ENCODE results near the gene GPR89A. TPM values are rescaled to one million over a fixed set of nuclear protein-coding genes. Genes with fewer than 3 reads are reported as not detected.
"Not testable (repeated sequence)": the region's sequence is repeated elsewhere in the genome, so short reads cannot be mapped to it uniquely, and the experiment has no call there.

Gene GPR89A
- total and polyA plus RNA-seq, 2 of the 8 experiments (the other 6 are each of a cell fraction or from before 2014, with no cell fraction given) = 26.8 to 46.6 TPM

GRCh38 chr1:145673217-145673616 lies 65.4 kb downstream of the GPR89A start:
- H3K23me2 ChIP-seq (ENCODE audit: low read depth, low read length); DNase-seq (ENCODE audit: low read depth in 1 of 2, low spot score in 2 of 2); H3K9ac ChIP-seq (replicated peaks in 1 of 4; ENCODE audit: extremely low read depth in 1 of 4, low read depth in 3 of 4, low read length in 3 of 4); H3K4me1 ChIP-seq (replicated peaks in 1 of 4; ENCODE audit: control insufficient read depth in 3 of 4, insufficient read depth in 4 of 4, low read length in 3 of 4); H3K18ac ChIP-seq (ENCODE audit: extremely low read depth, low read length); H3K4me2 ChIP-seq (ENCODE audit: insufficient read depth in 1 of 2, low read depth in 2 of 2, low read length in 2 of 2); POLR2A ChIA-PET (ENCODE audit: partially characterized antibody); H3K14ac ChIP-seq (ENCODE audit: insufficient read length); H3K36me3 ChIP-seq (ENCODE audit: control insufficient read depth in 2 of 4, insufficient read depth in 4 of 4, low read length in 3 of 4); H3K9me3 ChIP-seq (ENCODE audit: insufficient read depth in 2 of 2, low read depth in 1 of 2, low read length in 1 of 2); H3K27ac ChIP-seq (ENCODE audit: low read depth, low read length); H4K91ac ChIP-seq (replicated peaks; ENCODE audit: insufficient read length, low read length); H3K4me3 ChIP-seq (ENCODE audit: extremely low read depth in 1 of 4, insufficient read depth in 2 of 4, low read depth in 3 of 4, low read length in 4 of 4); H2BK12ac ChIP-seq (ENCODE audit: low read depth, low read length); H2BK120ac ChIP-seq (replicated peaks; ENCODE audit: low read depth, low read length); H3K56ac ChIP-seq (replicated peaks; ENCODE audit: insufficient read length, low read depth, low read length); H2BK5ac ChIP-seq (ENCODE audit: low read depth, low read length); FAIRE-seq; H3K27me3 ChIP-seq (replicated peaks in 1 of 4; ENCODE audit: control insufficient read depth in 3 of 4, extremely low read depth in 1 of 4, insufficient read depth in 3 of 4, low read length in 3 of 4); H2AFZ ChIP-seq (ENCODE audit: low read length); CTCF ChIA-PET (ENCODE audit: partially characterized antibody); H4K8ac ChIP-seq (ENCODE audit: extremely low read depth, insufficient read depth, low read length); H3K79me2 ChIP-seq (ENCODE audit: control insufficient read depth in 1 of 2, insufficient read depth in 2 of 2, low read length in 2 of 2); H2AK5ac ChIP-seq (ENCODE audit: low read depth, low read length); H3K4ac ChIP-seq (replicated peaks; ENCODE audit: insufficient read length, low read depth, low read length); H3K79me1 ChIP-seq (ENCODE audit: low read depth, low read length); H3K23ac ChIP-seq (ENCODE audit: insufficient read length); H2BK20ac ChIP-seq (ENCODE audit: low read length); H4K20me1 ChIP-seq (replicated peaks in 1 of 2; ENCODE audit: control insufficient read depth in 1 of 2, insufficient read depth in 2 of 2, low read length in 2 of 2); H4K5ac ChIP-seq (ENCODE audit: insufficient read length, low read depth, low read length); H2BK15ac ChIP-seq (ENCODE audit: low read length): not testable (repeated sequence)
- no CpG with 5 or more reads among the region's 1 CpG for WGBS, 2 experiments (ENCODE audit: extremely low coverage in 1 of 2, insufficient coverage in 1 of 2, insufficient read length in 1 of 2, insufficient replicate concordance in 2 of 2, low coverage in 1 of 2, low lambda C conversion rate in 2 of 2, missing lambda C conversion rate in 1 of 2)

GRCh38 chr1:145684858-145685257 lies 77.1 kb downstream of the GPR89A start:
- H3K23me2 ChIP-seq (ENCODE audit: low read depth, low read length); H3K9me3 ChIP-seq (ENCODE audit: insufficient read depth in 2 of 2, low read depth in 1 of 2, low read length in 1 of 2); H3K18ac ChIP-seq (ENCODE audit: extremely low read depth, low read length); H3K14ac ChIP-seq (ENCODE audit: insufficient read length); H4K91ac ChIP-seq (replicated peaks; ENCODE audit: insufficient read length, low read length); H2BK15ac ChIP-seq (ENCODE audit: low read length); H3K27ac ChIP-seq (ENCODE audit: low read depth, low read length); H3K79me2 ChIP-seq (ENCODE audit: control insufficient read depth in 1 of 2, insufficient read depth in 2 of 2, low read length in 2 of 2); H2AK5ac ChIP-seq (ENCODE audit: low read depth, low read length); H3K23ac ChIP-seq (ENCODE audit: insufficient read length); H4K5ac ChIP-seq (ENCODE audit: insufficient read length, low read depth, low read length); H3K79me1 ChIP-seq (ENCODE audit: low read depth, low read length); H3K9ac ChIP-seq (replicated peaks in 1 of 4; ENCODE audit: extremely low read depth in 1 of 4, low read depth in 3 of 4, low read length in 3 of 4); H4K8ac ChIP-seq (ENCODE audit: extremely low read depth, insufficient read depth, low read length); CTCF ChIA-PET (ENCODE audit: partially characterized antibody); H3K4me3 ChIP-seq (ENCODE audit: extremely low read depth in 1 of 4, insufficient read depth in 2 of 4, low read depth in 3 of 4, low read length in 4 of 4); H3K4me1 ChIP-seq (replicated peaks in 1 of 4; ENCODE audit: control insufficient read depth in 3 of 4, insufficient read depth in 4 of 4, low read length in 3 of 4); H2BK120ac ChIP-seq (replicated peaks; ENCODE audit: low read depth, low read length); H2BK5ac ChIP-seq (ENCODE audit: low read depth, low read length); DNase-seq (ENCODE audit: low read depth in 1 of 2, low spot score in 2 of 2); H2AFZ ChIP-seq (ENCODE audit: low read length); H4K20me1 ChIP-seq (replicated peaks in 1 of 2; ENCODE audit: control insufficient read depth in 1 of 2, insufficient read depth in 2 of 2, low read length in 2 of 2); H2BK20ac ChIP-seq (ENCODE audit: low read length); POLR2A ChIA-PET (ENCODE audit: partially characterized antibody); H3K4ac ChIP-seq (replicated peaks; ENCODE audit: insufficient read length, low read depth, low read length); H3K56ac ChIP-seq (replicated peaks; ENCODE audit: insufficient read length, low read depth, low read length); H3K36me3 ChIP-seq (ENCODE audit: control insufficient read depth in 2 of 4, insufficient read depth in 4 of 4, low read length in 3 of 4); FAIRE-seq; H3K4me2 ChIP-seq (ENCODE audit: insufficient read depth in 1 of 2, low read depth in 2 of 2, low read length in 2 of 2); H2BK12ac ChIP-seq (ENCODE audit: low read depth, low read length); H3K27me3 ChIP-seq (replicated peaks in 1 of 4; ENCODE audit: control insufficient read depth in 3 of 4, extremely low read depth in 1 of 4, insufficient read depth in 3 of 4, low read length in 3 of 4): not testable (repeated sequence)
- 72% methylated on average over 2 of the region's 3 CpGs; no CpG with 5 or more reads in 1 of the 2 experiments for WGBS, 2 experiments (ENCODE audit: extremely low coverage in 1 of 2, insufficient coverage in 1 of 2, insufficient read length in 1 of 2, insufficient replicate concordance in 2 of 2, low coverage in 1 of 2, low lambda C conversion rate in 2 of 2, missing lambda C conversion rate in 1 of 2)

Measured in H1 (cell line).